Myometrial cell (primary cell): ENCODE results near the gene CFAP157. TPM values are rescaled to one million over a fixed set of nuclear protein-coding genes. Genes with fewer than 3 reads are reported as not detected.

Experiments used
- total RNA-seq: library from RNA; depleted of rRNA; stranded (reverse); fragments of >200 nt; gene quantifications from 2 replicates; pipeline ENCODE4 v1.2.3, GENCODE V29; 2015

Gene CFAP157
- not detected in 2 replicates for total RNA-seq

DNA sequence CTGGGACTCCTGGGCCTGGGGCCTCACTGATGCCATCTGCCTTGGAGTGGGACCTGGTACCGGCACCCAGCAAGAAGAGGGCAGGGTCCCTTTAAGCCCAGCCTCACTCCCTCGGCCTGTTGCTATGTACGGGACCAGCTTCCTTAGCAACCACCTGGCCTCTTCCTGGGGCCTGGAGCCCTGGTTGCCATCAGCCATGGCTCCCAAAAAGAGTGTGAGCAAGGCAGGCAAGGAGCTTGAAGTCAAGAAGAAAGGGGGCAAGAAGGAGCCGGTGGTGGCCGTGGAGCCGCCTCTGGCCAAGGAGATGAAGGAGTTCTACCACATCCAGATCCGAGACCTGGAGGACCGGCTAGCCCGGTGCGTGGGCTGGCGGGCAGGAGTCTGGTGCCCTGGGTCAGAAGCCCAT, at the start of gene CFAP157:
Gene CFAP157 (plus strand): TSS at position 153 of the 406 bp plus-strand sequence. CDS start 44 bp downstream, at position 197.

DNA sequence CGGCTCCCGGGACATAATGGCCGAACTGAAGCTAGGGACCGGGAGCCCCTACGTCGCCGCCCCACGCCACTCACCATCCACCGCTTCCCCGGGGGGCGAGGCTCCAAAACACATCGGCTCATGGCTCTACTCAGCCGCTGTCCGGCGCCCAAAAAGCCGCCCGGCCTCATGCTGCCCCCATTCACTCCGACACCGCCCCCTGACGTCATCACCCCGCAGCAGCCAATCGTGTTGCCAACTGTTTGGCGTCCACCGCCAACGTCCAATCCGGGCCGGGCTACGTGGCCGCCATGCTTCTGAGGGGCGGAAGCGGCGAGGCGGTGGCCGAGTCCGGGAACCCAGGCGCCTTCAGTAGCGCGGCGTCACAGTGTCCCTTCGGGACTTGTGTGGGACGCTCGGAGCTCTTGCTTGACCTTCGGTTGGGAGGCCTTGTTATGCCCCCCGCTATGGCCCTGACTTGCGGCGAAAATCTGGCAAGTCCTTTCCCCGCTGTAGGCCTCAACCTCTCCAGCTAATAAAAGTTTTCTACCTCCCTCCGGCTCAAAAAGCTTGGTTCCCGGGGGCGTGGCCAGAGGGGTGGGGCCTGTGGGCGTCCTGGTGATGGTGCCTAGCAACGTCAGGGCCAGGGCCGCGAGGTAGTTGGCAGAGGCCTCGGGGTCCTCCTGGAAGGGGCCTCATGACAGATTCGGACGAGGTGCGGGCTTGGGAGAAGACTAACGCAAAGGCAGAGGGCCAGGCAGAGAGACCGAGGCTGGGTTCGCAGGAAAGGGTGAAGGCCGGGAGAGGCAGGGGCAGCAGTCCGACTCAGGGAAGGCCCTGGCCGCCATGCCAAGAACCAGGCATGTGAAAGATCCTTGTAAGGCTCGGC, 8.9 kb downstream of the CFAP157 start, which contains the start of the genes PTRH1 and TTC16:
Gene PTRH1 (minus strand): TSS at position 194 of the 868 bp plus-strand sequence. CDS start 24 bp downstream, at position 170.
Gene TTC16 (plus strand): TSS at position 610 of the 868 bp plus-strand sequence. CDS start 67 bp downstream, at position 677.

DNA sequence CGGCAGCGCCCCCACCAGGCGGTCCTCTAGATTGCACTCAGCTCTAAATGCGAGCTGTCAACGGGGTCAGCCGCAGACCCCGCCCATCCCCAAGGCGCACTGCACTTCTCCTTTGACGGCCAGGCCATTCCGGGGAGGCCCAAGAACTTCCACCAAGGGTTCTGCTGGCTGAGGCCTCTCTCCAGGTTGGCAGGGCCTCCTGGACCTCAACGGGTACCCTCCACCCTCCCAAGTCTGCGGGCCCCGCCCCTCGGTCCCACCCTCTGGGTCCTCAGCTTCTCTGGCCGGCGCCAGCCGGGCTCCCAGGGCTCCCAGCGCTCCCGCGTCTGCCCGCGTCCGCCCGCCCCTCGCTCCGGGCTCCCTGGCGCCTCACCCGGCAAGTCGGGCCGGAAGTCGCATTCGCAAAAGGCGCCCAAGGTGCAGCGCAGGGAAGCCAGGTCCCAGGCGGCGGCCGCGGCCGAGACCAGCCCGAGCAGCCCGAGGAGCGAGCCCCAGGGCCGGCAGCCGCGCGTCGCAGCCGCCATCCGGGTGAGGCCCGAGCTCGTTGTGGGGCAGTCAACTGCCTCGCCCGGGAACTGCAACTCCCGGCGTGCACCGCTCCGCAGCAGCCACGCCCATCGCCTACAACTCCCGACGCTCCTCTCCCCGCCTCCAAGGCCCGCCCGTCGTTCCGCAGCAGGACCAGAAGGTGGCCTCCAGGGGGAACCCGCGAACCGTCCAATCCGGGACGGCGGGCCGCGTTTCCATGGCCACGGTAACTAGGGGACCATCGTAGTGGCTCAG, 28.1 kb downstream of the CFAP157 start, which contains the start of gene TOR2A:
Gene TOR2A (minus strand): TSS at position 548 of the 783 bp plus-strand sequence. CDS start 24 bp downstream, at position 524.

Other genes with a start within 250 kb of the CFAP157 start
- gene STXBP1, start 94.7 kb upstream of the CFAP157 start, total RNA-seq, result 28.8 and 77.8 TPM in 2 replicates
- 50.0 and 62.0 TPM in 2 replicates for gene PTRH1, start 8.7 kb downstream of the CFAP157 start, total RNA-seq
- not detected in 2 replicates for gene TTC16, start 9.1 kb downstream of the CFAP157 start, total RNA-seq
- gene TOR2A, start 28.3 kb downstream of the CFAP157 start, total RNA-seq, result 16.0 and 23.4 TPM in 2 replicates
- under 0.01 TPM in 1 of 2 replicates, not detected in the other for gene SH2D3C, start 71.7 kb downstream of the CFAP157 start, total RNA-seq
- 26.6 and 28.3 TPM in 2 replicates for gene CDK9, start 79.0 kb downstream of the CFAP157 start, total RNA-seq
- gene FPGS, start 95.9 kb downstream of the CFAP157 start, total RNA-seq, result 47.0 and 71.2 TPM in 2 replicates
- 54.2 and 57.7 TPM in 2 replicates for gene ENG, start 147.7 kb downstream of the CFAP157 start, total RNA-seq
- 72.5 and 135 TPM in 2 replicates for gene AK1, start 170.7 kb downstream of the CFAP157 start, total RNA-seq
- gene ST6GALNAC6, start 192.6 kb downstream of the CFAP157 start, total RNA-seq, result 78.7 and 81.3 TPM in 2 replicates
- 38.3 and 43.2 TPM in 2 replicates for gene ST6GALNAC4, start 210.1 kb downstream of the CFAP157 start, total RNA-seq
- gene PIP5KL1, start 223.8 kb downstream of the CFAP157 start, total RNA-seq, result 0.71 and 1.2 TPM in 2 replicates
- gene DPM2, start 230.9 kb downstream of the CFAP157 start, total RNA-seq, result 17.5 and 30.6 TPM in 2 replicates